Fibroblast of villous mesenchyme (primary cell): ENCODE results near the gene IFNGR1. TPM values are rescaled to one million over a fixed set of nuclear protein-coding genes. Genes with fewer than 3 reads are reported as not detected.

ENCODE experiments used
- DNase-seq: peaks from one replicate; pipeline ENCODE4 v3.0.0-alpha.2; 2010; ENCODE audit warnings: low read depth
- H3K4me3 ChIP-seq: 2 replicates; pipeline ENCODE4 v1.5.1; 2011; ENCODE audit warnings: low read depth, mild to moderate bottlenecking, low read length
- CTCF ChIP-seq: IDR thresholded peaks from 2 replicates; pipeline ENCODE4 v1.5.1; 2012; ENCODE audit warnings: low read depth, mild to moderate bottlenecking, low read length; ENCODE audit not compliant: insufficient read depth
- total RNA-seq: library from RNA; depleted of rRNA; stranded (reverse); fragments of >200 nt; gene quantifications from 2 replicates; pipeline ENCODE4 v1.2.3, GENCODE V29; 2012

The IFNGR1 gene
- total RNA-seq, 1 donor = 47.5 TPM

DNA sequence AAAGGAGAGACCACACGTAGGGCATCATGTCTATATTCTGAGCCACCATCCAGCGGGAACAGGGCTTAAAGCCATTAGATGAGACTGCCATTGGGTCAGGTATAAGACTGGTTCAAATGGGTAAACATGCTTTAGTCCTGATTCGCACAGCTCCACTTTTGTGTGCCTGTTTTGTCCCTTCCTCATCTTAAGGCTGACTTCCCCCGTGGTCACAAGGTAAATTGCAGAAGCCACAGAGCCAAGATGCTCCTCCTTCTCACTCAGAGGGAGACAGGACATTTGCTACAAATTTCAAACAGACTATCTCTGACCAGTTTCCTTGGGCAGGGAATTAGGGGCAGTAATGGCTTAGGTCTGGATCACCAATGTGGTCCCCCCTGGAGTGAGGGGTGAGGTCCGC is 11.4 kb upstream of the IFNGR1 start:
- no peak for DNase-seq
- H3K4me3 ChIP-seq = no peak overlapping the region
- TF ChIP-seq CTCF = no peak

DNA sequence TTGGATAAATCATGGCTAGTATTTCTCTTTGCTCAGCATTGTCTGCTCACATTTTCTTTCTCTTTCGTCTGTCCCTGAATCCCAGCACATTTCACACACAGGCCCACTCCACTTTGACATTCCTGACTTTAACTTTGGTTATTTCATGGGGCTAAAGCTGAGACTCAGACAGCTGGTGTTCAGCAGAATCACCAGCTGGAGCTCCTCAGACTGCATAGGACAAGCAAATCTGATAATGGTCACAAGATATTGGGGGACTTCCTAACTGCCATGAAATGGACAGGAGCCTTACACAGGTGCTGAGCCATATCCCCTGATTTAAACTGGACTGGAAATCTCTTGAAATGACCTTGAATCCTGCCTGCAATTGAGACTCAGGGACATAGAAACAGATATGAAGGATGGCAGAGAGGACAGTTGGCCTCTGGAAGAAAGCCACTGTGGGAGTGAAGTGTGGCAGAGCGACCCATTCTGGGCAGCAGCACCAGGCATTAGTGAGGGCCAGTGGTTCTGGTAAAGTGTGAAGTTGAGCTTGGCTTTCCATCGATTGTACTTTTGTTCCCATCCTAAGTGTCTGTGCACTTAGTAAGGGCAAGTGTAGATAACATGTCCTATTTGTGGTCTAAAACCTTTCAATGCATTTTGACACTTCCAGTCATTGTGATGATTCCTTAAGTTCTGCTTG is 10.0 kb upstream of the IFNGR1 start:
- DNase-seq = no peak
- no peak overlapping the region for H3K4me3 ChIP-seq
- no peak for TF ChIP-seq CTCF

GRCh38 chr6:137227871-137228302 is 8.7 kb upstream of the IFNGR1 start:
- DNase-seq = no peak
- no peak overlapping the region for H3K4me3 ChIP-seq
- TF ChIP-seq CTCF = no peak

GRCh38 chr6:137226697-137227096 is 7.5 kb upstream of the IFNGR1 start:
- no peak for DNase-seq
- no peak for TF ChIP-seq CTCF
- H3K4me3 ChIP-seq = no peak overlapping the region

- DNase-seq = no peak
- H3K4me3 ChIP-seq = no peak overlapping the region
- no peak for TF ChIP-seq CTCF
Observed at GRCh38 chr6:137224799-137225198, 5.6 kb upstream of the IFNGR1 start.

DNA sequence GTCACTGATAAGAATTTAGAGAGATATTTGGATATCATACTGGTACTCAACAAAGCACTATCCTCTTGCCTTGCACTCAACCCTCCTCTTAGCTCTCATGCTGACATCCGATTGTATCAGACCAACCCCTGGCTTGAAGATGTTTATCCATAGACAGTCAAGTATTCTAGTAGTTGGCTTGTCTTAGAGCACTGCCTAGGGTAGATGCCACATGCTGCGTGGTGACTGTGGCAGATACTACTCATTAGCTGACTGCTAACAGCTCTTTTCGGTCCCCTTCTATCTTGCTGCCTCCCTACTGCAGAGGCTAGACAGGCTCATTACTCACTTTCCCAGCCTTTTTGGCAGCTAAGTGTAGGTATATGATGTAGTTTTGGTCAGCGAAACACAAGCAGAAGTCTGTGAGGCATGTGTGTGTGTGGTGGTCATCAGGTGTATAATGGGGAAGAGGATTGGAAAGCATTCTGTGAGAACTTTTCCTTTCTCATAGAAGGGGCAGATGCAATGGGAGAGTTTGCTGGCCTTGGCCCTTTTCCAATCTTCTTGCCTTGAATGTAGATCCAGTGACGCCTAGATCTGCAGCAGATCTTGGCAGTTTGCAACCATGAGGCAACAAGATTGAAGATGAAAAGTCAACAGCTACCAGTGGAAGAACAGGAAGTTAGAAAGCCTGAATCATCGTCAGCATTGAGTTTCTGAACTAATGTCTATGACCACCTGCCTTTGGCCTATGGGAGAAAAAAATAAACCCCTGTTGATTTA is 4.4 kb upstream of the IFNGR1 start:
- H3K4me3 ChIP-seq = no peak overlapping the region
- no peak for TF ChIP-seq CTCF
- DNase-seq = no peak
